Lower lobe of right lung (tissue), 2 donors: ENCODE results near the gene POTEF. TPM values are rescaled to one million over a fixed set of nuclear protein-coding genes. Genes with fewer than 3 reads are reported as not detected.
"Not testable (repeated sequence)": the region's sequence is repeated elsewhere in the genome, so short reads cannot be mapped to it uniquely, and the experiment has no call there.

Experiments
- ATAC-seq, 2 donors: fragments of 200-7000 bp; cut with Tn5 transposase; one replicate each; pipeline ENCODE4 v1.9.1; 2020 to 2022; ENCODE audit warnings: mild to moderate bottlenecking in 2 of 2, moderate library complexity in 2 of 2
- DNase-seq: peaks from one replicate; pipeline ENCODE4 v3.0.0-alpha.2; 2020
- H3K27ac ChIP-seq: fragments of 200-600 bp; one replicate; pipeline ENCODE4 v1.8.0; 2022
- H3K27me3 ChIP-seq: fragments of 200-600 bp; one replicate; pipeline ENCODE4 v1.8.0; 2022; ENCODE audit warnings: low read depth
- H3K36me3 ChIP-seq: fragments of 200-600 bp; one replicate; pipeline ENCODE4 v1.8.0; 2022; ENCODE audit warnings: mild to moderate bottlenecking
- H3K4me1 ChIP-seq: fragments of 200-600 bp; one replicate; pipeline ENCODE4 v1.8.0; 2022
- H3K4me3 ChIP-seq: fragments of 200-600 bp; one replicate; pipeline ENCODE4 v1.8.0; 2022; ENCODE audit warnings: mild to moderate bottlenecking
- H3K9me3 ChIP-seq: fragments of 200-600 bp; one replicate; pipeline ENCODE4 v1.8.0; 2022
- CTCF ChIP-seq: fragments of 200-600 bp; IDR thresholded peaks from one replicate; pipeline ENCODE4 v1.8.0; 2022; ENCODE audit warnings: antibody characterized with exemption, mild to moderate bottlenecking
- intact Hi-C: fragments of 100-400 bp; cut with DNase I; formaldehyde crosslinking; loops from one replicate; pipeline ENCODE4 v1.11.0; 2022
- long read RNA-seq: library from polyadenylated mRNA; unstranded; transcript quantifications from one replicate; pipeline ENCODE4 v2.0.0, GENCODE V29; 2021
- total RNA-seq: library from RNA; stranded (reverse); fragmentation: NEBNext Ultra II Directional; extraction: Animal tissue kit (Norgen Biotek cat#: 25700); gene quantifications from one replicate; pipeline ENCODE4 v1.2.1, GENCODE V29; 2021
- donor health status: DM: no; HTN: yes; CAD: no; lungs with severe emphysema.

POTEF gene
- total RNA-seq = not detected
- long read RNA-seq = 0 reads

GRCh38 chr2:130129120-130129829 is at the start of gene POTEF:
TSS of gene POTEF (minus strand) at chr2:130129222. CDS start at chr2:130120515, 8,707 bp downstream.
- intact Hi-C loops, H3K27ac ChIP-seq, ATAC-seq, H3K4me1 ChIP-seq, H3K36me3 ChIP-seq, DNase-seq, H3K27me3 ChIP-seq, H3K9me3 ChIP-seq, H3K4me3 ChIP-seq: not testable (repeated sequence)

- H3K36me3 ChIP-seq = peaks cover 66% of the 10 kb centered on the region
- intact Hi-C loops, H3K9me3 ChIP-seq, H3K27me3 ChIP-seq, H3K4me3 ChIP-seq, DNase-seq, H3K27ac ChIP-seq, H3K4me1 ChIP-seq, ATAC-seq: not testable (repeated sequence)
Measured at GRCh38 chr2:130174866-130175265, 45.8 kb upstream of the POTEF start.

- no peaks in the 10 kb centered on the region for H3K27me3 ChIP-seq
- no peak overlapping the region for H3K4me3 ChIP-seq
- peaks cover 96% of the 10 kb centered on the region for H3K36me3 ChIP-seq
- ATAC-seq (no peak), DNase-seq (no peak)
- TF ChIP-seq CTCF = no peak
- H3K9me3 ChIP-seq = no peaks in the 10 kb centered on the region
- H3K27ac ChIP-seq = no peak overlapping the region
- intact Hi-C loops = no loop called here
- H3K4me1 ChIP-seq = no peaks in the 10 kb centered on the region
Measured at GRCh38 chr2:130169896-130170295, 40.9 kb upstream of the POTEF start.

GRCh38 chr2:130169163-130169562 is 40.1 kb upstream of the POTEF start:
- ATAC-seq, H3K27ac ChIP-seq, intact Hi-C loops, H3K4me1 ChIP-seq, H3K4me3 ChIP-seq, H3K9me3 ChIP-seq, H3K27me3 ChIP-seq, DNase-seq: not testable (repeated sequence)
- H3K36me3 ChIP-seq = peaks cover 96% of the 10 kb centered on the region

- H3K36me3 ChIP-seq = peaks cover 93% of the 10 kb centered on the region
- H3K27me3 ChIP-seq, intact Hi-C loops, H3K4me3 ChIP-seq, ATAC-seq, H3K4me1 ChIP-seq, H3K27ac ChIP-seq, DNase-seq, H3K9me3 ChIP-seq: not testable (repeated sequence)
Measured at GRCh38 chr2:130166611-130167010, 37.6 kb upstream of the POTEF start.

- intact Hi-C loops = no loop called here
- peaks cover 81% of the 10 kb centered on the region for H3K36me3 ChIP-seq
- TF ChIP-seq CTCF = no peak
Measured at GRCh38 chr2:130165293-130166016, 36.4 kb upstream of the POTEF start.

GRCh38 chr2:130162968-130163367 is 33.9 kb upstream of the POTEF start:
- H3K4me1 ChIP-seq = no peaks in the 10 kb centered on the region
- ATAC-seq (no peak), DNase-seq (no peak)
- no peaks in the 10 kb centered on the region for H3K27me3 ChIP-seq
- peaks cover 78% of the 10 kb centered on the region for H3K36me3 ChIP-seq
- no peak overlapping the region for H3K27ac ChIP-seq
- no peak for TF ChIP-seq CTCF
- intact Hi-C loops = no loop called here
- H3K9me3 ChIP-seq = no peaks in the 10 kb centered on the region
- no peak overlapping the region for H3K4me3 ChIP-seq

More at GRCh38 chr2:130165293-130166016, 36.4 kb upstream of the POTEF start:
- Histone ChIP-seq H3K27ac (no peak overlapping the region), H3K4me1 (no peaks in the 10 kb centered on the region), H3K4me3 (no peak overlapping the region), H3K27me3 (no peaks in the 10 kb centered on the region), H3K9me3 (no peaks in the 10 kb centered on the region)
- no peak for ATAC-seq
- no peak for DNase-seq

- H3K36me3 ChIP-seq = peaks cover 78% of the 10 kb centered on the region
- intact Hi-C loops = not testable (repeated sequence)
Measured at GRCh38 chr2:130162486-130162885, 33.5 kb upstream of the POTEF start.

GRCh38 chr2:130160838-130161705 is 32.0 kb upstream of the POTEF start:
- H3K36me3 ChIP-seq = peaks cover 66% of the 10 kb centered on the region

More at GRCh38 chr2:130162486-130162885, 33.5 kb upstream of the POTEF start:
- H3K4me1 ChIP-seq, H3K4me3 ChIP-seq, DNase-seq, H3K27me3 ChIP-seq, H3K27ac ChIP-seq, H3K9me3 ChIP-seq, ATAC-seq: not testable (repeated sequence)

More at GRCh38 chr2:130160838-130161705, 32.0 kb upstream of the POTEF start:
- H3K9me3 ChIP-seq, H3K27me3 ChIP-seq, DNase-seq, H3K27ac ChIP-seq, ATAC-seq, H3K4me1 ChIP-seq, intact Hi-C loops, H3K4me3 ChIP-seq: not testable (repeated sequence)
